GM12891 (cell line): ENCODE results near the gene KIAA1328.

Experiments used
- POLR2A ChIP-seq: IDR thresholded peaks from 2 replicates; pipeline ENCODE4 v1.6.1; 2011; ENCODE audit warnings: low read depth, low read length, control low read depth
- POLR2AphosphoS5 ChIP-seq: IDR thresholded peaks from 2 replicates; pipeline ENCODE4 v1.6.1; 2011; ENCODE audit warnings: low read depth, low read length, control low read depth
- POU2F2 ChIP-seq: IDR thresholded peaks from 2 replicates; pipeline ENCODE4 v1.6.1; 2011; ENCODE audit warnings: low read depth, mild to moderate bottlenecking, control low read depth, low read length, moderate library complexity
- SPI1 ChIP-seq: IDR thresholded peaks from 2 replicates; pipeline ENCODE4 v1.6.1; 2011; ENCODE audit warnings: low read depth, low read length, control low read depth
- TAF1 ChIP-seq: IDR thresholded peaks from 2 replicates; pipeline ENCODE4 v1.6.1; 2011; ENCODE audit warnings: low read depth, low read length, control low read depth

GRCh38 chr18:37161491-37161890, 332.6 kb downstream of the KIAA1328 start:
- no peak for TF ChIP-seq POLR2A
- no peak for TF ChIP-seq POLR2AphosphoS5
- no peak for TF ChIP-seq TAF1
- no peak for TF ChIP-seq SPI1
- TF ChIP-seq POU2F2 = no peak
